GM18861 (cell line): ENCODE data around the gene MEOX1.
"Not testable (repeated sequence)": the region's sequence is repeated elsewhere in the genome, so short reads cannot be mapped to it uniquely, and the experiment has no call there.

Experiments
- ATAC-seq: cut with Tn5 transposase; IDR thresholded peaks from one replicate; pipeline ENCODE4 v1.9.1; 2021; ENCODE audit not compliant: unreplicated experiment

The MEOX1 gene

DNA sequence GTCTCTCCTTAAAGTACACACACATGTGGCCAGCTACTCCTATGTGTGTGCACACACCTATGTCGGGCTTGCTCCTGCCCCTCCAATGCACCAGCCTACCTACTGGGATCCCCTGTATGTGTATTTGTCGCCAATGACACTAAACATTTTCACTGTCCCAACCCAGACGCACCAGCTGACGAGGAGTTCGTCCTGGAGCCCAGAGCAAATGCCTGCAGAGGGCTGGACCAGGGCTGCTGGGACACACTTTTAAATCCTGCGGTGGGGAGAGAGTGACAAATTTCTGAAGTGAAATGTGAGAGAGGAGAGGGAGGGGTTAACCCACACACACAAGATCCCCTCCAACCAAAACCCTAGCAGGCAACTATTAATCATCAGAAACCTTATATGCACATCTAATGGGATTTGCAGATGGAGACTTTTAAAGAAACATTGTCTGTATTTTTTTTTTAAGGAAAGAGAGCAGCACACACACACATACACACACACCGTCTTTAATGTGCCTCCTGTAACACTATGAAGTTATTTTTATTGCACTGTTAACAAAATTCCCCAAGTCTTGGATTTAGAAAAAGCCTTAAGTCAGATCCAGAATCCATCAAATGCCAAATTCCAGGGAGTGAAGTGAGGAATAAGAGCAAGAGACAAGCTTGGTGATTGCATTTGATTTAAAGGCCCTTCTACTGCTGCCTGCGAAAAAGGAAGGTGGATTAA lies at the start of gene MEOX1:
Gene MEOX1 (minus strand): TSS at position 224 of the 714 bp plus-strand sequence. CDS start 388 bp downstream, outside the sequence.
- ATAC-seq, result no peak

DNA sequence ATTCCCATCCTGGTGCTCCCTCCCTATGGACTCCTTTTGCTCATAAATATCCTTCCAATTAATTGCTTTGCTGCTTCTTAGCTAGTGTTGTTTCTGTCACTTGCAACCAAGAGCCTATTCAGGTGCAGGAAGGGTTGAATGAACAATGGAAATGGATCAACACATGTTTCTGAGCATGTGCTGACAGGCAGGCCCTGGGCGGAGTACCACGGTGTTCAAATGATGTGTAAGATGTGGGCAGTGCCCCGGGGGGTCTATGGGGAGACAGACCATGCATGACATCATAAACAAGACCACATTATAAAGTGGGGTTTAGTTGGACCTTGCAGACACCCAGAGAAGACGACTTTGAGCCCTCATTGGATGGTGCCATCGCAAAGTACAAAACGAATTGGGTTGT lies 48.4 kb upstream of the MEOX1 start:
- no peak for ATAC-seq

DNA sequence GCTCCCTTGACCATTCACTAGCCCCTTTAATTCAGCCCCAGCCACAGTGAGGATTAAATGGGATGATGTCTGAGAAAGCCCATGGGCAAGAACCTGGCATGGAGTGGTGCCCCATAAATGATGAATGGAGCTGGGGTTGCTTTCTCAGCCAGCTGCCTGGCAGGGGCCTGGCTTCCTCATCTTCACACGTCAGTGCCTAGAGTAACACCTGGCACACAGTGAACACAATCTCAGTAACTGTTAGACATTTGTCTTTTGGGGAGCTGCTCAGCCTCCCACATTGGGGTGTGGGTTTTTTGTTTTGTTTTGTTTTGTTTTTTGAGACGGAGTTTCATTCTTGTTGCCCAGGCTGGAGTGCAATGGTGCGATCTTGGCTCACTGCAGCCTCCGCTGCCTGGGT lies 47.5 kb upstream of the MEOX1 start:
- no peak for ATAC-seq

DNA sequence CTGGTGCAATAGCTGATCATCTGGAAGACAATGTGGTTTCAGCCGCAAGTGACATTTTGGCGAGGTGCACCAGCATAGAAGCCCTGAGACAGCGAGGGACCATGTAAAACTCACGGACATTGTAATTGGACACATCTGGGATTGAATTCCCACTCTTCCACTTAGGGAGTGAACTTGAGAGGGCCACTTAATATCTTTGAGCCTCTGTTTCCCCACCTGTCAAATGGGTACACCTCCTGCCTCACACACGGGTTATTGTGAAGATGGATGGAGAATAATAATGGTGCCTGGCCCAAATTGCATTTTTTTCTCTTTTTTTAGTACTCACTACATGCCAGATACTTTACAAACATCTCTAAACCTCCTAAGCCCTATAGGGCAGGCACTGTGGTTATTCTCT lies 45.5 kb upstream of the MEOX1 start:
- no peak for ATAC-seq

DNA sequence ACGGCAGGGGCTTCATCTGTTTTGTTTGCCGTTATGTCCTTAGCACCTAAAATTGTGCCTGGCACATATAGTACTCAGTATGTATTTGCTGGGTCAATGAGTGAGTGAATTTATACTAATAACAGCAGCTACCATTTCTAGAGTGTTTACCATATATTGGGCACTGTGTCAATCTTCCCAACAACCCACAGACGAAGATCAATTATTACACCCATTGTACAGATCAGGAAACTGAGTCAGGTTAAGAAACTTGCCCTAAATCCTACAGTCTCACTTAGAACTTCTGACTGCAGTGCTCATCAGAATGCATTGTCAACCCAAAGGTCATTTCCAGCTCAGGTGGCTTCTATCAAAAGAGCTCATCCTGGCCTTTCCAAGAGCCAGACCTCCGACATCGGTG lies 44.5 kb upstream of the MEOX1 start:
- ATAC-seq, result no peak

DNA sequence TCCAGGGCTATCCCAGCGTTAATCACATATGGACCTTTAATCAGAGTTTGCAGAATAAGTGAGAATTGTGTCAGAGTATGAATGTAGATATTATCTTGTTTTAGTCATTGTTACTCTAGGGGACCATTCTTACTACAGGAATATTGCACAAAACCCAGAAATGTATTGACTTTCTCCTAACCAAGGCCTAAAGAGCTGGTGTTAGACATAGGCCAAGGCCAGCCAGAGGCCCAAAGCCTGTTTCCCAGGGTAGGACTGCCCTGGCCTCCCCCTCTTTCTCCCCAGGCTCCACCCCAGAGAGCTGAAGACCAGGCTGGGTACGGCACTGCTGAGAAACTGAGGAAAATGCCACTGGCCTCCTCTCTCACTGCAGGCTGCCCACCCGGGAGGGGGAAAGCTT lies 41.9 kb upstream of the MEOX1 start:
- ATAC-seq, result no peak

DNA sequence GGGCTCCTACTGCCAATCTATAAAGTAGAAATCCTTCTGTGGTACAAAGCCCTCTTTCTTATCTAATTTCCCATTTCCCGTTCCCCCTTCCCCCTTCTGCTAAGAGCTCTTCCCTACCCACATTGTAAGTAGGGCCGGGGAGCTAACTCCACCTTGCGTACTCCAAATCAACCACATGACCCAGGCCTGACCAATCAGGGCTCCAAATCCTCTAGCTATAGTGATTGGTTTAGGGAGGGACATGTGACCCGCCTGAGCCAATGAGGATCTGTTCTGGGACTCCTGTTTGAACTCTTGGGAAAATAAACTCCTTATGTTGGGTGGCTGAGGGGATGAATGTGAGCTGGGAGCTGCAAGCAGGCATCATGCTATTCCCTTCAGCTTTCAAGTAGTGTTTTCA lies 40.9 kb upstream of the MEOX1 start:
- ATAC-seq, result no peak

DNA sequence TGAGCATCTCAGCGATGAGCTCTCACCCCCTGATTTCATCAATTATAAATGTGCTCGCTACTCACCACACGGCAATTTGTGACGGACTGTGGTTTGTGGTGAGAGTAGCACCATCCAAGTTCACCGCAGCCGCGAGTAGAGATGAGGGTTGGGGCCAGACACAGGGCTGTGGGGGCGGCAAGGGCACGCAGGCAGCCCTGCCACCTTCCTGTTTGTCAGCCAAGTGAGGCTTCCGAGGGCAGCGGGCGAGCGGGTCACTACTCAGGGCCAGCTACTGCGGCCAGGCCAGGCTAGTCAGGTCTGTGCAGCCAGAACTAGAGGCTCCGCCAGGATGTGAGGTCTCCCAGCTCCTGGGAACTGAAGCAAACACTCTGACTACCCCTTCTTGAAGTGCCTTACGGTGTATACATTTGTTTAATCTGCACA lies 39.6 kb upstream of the MEOX1 start:
- peak; percentile 60 for ATAC-seq

DNA sequence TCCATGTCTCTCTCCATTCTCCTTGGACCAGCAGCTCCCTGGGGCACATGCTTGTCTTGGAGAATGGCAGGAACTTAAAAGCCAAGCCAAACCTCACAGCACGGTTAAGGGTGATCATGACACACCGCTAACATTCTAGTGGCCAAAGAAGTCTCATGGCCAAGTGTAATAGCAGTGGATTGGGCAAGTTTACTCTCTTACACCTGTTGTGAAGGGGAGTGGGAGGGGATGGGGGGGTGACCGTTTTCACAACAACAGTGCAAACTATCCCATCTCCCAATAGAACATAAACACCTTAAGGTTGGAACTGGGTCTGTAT lies 37.7 kb upstream of the MEOX1 start:
- ATAC-seq, result no peak

DNA sequence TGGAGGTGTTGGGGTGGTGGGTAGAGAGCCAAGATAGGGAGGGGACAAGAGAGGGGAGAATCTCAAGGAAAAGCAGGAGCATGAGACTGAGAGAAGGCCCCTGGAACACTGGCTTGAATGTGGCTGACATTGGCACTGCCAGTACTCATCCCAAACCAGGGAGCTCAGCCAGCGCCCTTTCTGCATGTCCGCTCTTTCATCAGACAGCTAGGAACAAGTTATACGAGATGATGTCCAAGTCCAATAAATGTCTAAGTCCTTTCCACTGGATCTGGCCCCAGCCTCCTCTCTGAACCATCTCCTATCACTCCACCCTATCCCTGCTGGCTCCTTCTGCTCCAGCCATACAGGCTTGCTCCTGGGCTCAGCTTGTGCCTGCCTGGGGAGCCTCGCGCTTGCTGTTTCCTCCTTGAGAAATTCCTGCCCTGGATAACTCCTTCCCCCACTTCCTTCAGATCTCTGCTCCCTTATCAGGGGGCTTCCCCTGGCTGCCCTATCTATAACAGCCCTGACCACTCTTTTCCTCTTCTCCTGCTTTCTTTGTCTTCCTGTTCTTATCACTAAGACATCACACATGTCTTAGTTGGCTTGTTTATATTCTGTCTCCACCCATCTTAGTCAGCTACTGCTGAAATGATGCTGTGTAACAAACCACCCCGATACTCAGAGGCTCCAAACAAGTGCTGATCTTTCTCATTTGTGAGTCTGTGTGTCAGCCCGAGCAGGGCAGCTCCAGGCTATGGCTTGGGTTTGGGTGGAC lies 37.1 kb upstream of the MEOX1 start:
- ATAC-seq, result no peak

DNA sequence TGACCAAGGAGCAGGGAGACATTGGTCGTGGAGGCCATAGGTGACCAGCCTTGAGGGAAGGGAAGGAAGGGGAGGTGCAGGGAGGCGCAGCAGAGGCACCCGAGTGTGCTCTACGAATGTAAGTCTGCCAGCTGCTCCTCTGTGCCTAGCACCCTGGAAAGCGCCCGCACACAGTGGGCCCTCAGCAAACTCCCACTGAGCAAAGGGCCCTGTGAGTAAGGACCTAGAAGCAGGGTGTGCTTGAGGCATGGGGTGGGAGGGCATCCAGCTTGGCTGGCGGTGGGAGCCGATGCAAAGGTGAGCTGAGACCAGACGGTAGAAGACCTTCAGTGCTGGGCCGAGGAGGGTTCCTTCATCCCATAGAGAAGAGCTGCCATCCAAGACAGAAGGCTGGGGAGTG lies 36.2 kb upstream of the MEOX1 start:
- no peak for ATAC-seq

DNA sequence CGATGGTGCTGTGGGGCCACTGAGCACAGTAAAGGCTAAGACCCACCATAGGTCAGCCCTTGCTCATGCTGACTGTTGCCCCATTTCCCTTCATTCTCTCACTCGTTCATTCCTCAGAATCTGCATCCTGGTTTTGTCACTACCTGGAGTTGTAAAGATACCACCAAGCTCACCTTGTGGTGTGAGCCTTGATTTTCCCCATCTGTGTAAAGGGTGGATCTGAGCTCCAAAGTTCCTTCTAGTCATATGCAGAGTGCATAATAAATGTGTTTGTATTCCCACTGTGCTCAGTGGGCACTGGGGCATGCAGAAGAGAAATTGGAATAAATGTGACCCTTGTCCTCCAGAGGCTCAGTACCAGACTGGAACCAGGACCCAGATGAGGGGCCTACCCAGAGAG lies 35.2 kb upstream of the MEOX1 start:
- no peak for ATAC-seq

DNA sequence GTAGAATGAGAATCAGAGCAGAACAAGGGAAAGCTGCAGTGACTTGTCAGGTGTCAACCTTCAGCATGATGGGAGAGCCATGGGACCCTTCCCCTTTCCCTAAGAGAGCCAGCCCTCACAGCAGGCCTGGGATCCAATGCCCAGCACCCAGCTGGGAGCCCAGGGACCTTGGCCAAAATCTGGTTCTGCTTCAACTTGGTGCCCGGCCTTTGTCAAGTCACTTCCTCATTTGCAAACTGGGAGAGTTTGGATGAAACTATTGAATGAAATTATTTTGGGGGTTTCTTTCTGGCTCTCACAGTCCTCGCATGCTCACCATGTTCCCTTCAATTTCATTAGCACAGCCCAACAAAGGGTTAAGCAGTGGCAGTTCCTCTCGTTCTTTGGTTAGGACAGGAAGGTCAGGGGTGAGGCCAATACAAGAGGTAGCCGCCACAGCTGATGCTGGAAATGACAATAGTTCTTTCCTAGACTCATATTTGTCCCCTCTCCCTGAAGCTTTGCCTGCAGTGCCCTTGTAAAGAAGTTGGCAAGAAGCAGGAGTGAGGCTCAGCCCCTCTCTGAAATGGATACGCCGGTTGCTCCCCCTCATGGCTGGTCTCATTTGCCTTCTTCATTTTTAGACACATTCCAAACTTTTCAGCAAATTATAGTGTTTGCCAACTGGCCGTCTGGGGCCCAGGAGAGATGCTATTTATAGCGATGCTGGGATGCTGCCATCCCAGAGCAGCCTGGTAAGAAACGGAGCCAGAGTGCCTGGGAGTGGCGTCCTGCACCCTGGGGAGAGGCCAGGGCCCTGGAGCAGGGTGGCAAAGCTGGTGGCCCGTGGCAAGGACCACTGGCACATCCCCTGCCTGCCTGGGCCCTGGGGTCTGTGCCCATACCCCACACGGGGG lies 34.5 kb upstream of the MEOX1 start:
- no peak for ATAC-seq

DNA sequence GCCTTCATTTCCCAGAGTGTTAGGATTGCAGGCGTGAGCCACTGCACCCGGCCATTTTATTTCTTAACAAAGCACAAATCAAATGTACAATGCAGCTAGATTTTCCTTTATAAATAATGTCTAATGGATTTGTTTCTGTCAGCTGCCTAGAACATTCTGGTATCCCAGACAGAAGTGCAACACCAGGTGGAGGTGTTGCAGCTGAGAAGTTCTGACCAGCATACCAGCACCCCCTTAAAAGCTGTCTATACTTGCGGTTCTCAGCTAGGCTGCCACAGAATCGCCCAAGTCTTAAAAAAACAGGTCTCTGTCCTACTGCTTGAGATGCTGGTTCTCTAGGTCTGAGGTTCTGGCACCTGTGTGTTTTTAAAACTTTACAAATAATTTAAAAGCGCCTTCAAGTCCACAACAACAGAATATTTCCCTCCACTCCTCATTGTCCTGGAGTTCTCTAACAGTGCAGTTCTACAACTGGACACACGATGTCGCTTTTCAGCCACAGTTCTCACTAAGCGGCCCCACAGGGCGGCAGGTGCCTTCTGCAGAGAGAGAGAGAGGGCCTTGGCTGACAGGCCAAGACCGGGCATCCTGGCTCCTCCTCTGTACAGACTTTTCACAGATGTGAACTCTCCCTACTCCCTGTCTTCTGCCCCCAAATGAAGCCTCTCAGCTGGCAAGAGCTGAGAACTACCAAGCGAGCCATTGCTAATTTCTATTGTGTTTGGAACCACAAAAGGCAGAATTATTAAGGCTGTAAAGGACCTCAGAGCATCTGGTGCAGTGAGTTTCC lies 32.6 kb upstream of the MEOX1 start:
- no peak for ATAC-seq

DNA sequence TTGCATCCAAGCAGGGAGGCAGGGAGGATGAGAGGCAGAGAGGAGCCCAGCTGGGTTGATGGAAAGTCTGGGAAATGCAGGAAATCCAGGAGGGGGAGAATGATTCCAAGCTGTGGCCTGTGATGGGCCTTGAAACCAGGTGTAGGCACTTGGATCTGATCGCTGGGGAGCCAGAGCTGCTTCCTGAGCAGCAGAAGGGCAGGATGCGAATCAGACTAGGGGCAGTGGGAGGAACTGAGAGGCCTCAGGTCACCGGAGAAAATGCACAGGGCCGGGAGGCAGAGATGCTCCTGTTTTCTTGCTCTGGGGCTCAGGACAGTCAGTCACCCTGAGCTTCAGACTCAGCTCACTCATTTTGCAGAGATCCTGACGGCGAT lies 29.6 kb upstream of the MEOX1 start:
- ATAC-seq, result no peak

DNA sequence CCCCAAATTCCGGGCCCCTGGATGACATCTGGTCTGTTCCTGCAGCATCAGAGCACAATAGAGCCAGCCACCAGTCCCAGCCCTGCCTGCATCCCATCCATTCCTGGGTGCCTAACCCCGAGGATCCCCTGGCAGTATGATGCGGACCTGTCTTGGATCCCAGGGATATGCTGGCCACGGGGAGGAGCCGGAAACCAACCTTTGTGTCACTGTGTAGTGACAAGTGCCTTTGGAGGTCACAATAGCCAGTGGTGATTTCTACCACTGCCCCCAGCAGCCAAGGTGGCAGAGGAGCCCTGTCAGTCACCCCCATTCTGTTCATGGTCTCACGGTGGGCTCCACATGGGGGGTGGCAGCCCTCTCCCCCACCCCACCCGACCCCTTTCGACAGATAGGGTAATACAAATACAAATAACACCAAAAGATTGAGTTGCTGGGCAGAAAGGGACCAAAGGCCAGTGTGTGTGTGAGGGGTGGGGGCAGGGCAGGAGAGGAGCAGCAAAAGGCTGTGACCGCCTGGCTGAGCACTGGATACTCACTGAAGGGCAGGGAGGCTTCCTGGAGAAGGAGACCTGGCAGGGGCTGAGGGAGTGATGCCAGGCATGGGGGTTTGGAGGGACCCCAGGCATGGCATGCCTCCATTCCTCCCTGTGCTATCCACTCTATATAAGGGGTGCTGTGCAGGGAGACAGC lies 29.0 kb upstream of the MEOX1 start:
- ATAC-seq, result no peak

DNA sequence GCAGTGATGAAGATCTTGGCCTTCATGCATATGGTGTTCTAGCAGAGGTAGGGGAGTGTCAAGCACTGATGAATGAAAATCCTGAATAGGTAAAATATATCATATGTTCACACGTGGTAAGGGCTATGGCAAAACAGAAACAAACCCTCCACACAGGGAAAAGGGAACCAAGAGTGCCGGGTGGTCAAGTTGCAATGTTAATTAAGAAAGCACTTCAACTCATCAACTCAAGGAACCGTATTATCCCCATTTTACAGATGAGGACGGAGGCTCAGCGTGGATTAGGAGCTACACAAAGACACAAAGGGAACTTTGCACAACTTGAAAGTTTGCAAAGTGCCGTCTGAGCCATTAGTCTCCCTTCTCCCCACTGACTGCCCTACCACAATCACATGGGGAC lies 28.1 kb upstream of the MEOX1 start:
- ATAC-seq, result no peak

DNA sequence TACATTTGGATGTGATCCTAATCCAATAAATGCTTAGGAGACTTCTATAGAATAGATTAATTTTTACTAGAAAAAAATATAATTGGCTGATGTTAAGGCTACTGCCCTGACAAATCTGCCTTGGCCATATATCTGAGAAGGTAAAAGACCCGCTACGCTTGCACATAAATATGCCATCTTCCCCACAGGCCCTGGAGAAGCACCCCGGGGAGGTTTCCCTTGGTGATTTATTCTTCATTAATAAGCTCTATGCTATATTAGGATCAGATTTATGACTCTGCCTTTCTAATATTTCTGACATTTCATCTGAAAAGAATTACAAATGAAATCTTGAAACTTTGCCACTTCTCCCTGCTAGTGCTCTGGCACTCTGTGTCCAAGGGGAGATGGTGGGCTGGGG lies 27.4 kb upstream of the MEOX1 start:
- ATAC-seq, result no peak

DNA sequence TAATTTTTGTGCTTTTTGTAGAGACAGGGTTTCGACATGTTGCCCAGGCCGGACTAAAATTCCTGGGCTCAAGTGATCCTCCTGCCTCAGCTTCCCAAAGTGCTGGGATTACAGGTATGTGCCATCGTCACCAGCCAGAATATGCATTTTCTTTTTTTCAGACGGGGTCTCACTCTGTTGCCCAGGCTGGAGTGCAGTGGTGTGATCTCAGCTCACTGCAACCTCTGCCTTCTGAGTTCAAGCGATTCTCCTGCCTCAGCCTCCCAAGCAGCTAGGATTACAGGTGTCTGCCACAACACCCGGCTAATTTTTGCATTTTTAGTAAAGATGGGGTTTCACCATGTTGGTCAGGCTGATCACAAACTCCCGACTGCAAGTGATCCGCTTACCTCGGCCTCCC lies 25.2 kb upstream of the MEOX1 start:
- ATAC-seq, result not testable (repeated sequence)

DNA sequence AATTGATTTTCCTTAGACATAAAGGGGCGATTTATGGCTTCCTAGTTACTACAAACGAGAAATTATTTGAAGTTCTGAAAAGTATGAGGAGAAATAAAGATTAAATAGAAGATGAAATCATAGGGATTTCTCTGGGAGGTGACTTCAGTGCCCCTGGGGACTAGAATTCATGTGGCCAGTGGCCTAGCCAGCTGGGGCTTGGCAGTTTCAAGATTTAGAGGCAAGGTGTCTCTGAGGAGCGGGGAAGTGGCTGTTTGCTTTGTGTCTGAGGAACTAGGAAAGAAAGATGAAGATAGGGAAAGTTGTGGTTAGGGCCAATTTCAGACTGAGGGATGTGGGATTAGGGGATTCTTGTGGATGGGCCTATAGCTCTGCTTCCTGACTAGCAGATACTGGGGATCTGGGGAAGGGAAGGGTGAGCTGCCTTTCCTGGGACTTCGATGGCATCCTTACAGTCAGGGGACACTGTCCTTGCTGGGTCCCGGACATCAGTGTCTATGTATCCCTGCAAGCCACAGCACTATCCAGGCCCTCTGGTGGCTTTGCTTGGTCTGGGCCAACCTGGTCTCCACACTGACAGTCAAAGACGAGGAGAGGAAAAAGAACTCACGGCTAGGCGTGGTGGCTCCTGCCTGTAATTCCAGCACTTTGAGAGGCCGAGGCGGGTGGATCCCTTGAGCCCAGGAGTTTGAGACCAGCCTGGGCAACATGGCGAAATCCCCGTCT lies 22.4 kb upstream of the MEOX1 start:
- no peak for ATAC-seq
